IMR-90 (cell line): Measurements from ENCODE around the gene ADIRF. TPM values are rescaled to one million over a fixed set of nuclear protein-coding genes. Genes with fewer than 3 reads are reported as not detected.

Source experiments
- ATAC-seq: fragments of 200-7000 bp; cut with Tn5 transposase; 2 replicates; pipeline ENCODE4 v1.9.1; 2020; ENCODE audit warnings: low read depth, mild to moderate bottlenecking, moderate library complexity
- BruUV-seq: library from RNA; stranded (reverse); fragments of 400-500 nt; replicated peaks from 2 replicates; lab custom pipeline; 2021; lab: Mats Ljungman, UMichigan
- CTCF ChIA-PET: fragments of 300-600 bp; formaldehyde crosslinking; extraction: SDS; loops from one replicate; lab custom pipeline; 2021; ENCODE audit warnings: antibody characterized with exemption; lab: Yijun Ruan, JAX
- POLR2A ChIA-PET: fragments of 300-600 bp; sonication (Branson Sonifier 250); formaldehyde crosslinking; loops from one replicate; lab custom pipeline; 2022; ENCODE audit warnings: antibody characterized with exemption; ENCODE audit not compliant: unreplicated experiment; lab: Charles Lee
- DNase-seq: peaks from one replicate; pipeline ENCODE4 v3.0.0; 2013
- H2AFZ ChIP-seq: replicated peaks from 2 replicates; pipeline ENCODE3; 2013; ENCODE audit warnings: low read length, mild to moderate bottlenecking; ENCODE audit not compliant: poor library complexity
- H2AK5ac ChIP-seq: 2 replicates; pipeline ENCODE4 v1.6.1; 2013; ENCODE audit warnings: low read depth, low read length, inconsistent platforms
- H2AK9ac ChIP-seq: replicated peaks from 2 replicates; pipeline ENCODE3; 2013; ENCODE audit warnings: mild to moderate bottlenecking, low read depth, low read length, moderate library complexity; ENCODE audit not compliant: poor library complexity
- H2BK120ac ChIP-seq: 2 replicates; pipeline ENCODE4 v1.6.1; 2013; ENCODE audit warnings: low read depth, low read length, inconsistent platforms
- H2BK15ac ChIP-seq: 3 replicates; pipeline ENCODE4 v1.6.1; 2013; ENCODE audit warnings: low read depth, low read length, inconsistent platforms
- H2BK20ac ChIP-seq: 2 replicates; pipeline ENCODE4 v1.6.1; 2013; ENCODE audit warnings: low read depth, mild to moderate bottlenecking, inconsistent platforms, low read length, moderate library complexity
- H2BK5ac ChIP-seq: 2 replicates; pipeline ENCODE4 v1.6.1; 2013; ENCODE audit warnings: mild to moderate bottlenecking, low read depth, low read length, inconsistent platforms; ENCODE audit not compliant: poor library complexity, severe bottlenecking
- H3K14ac ChIP-seq: replicated peaks from 2 replicates; pipeline ENCODE4 v1.6.1; 2013; ENCODE audit warnings: low read depth, low read length, inconsistent platforms
- H3K18ac ChIP-seq: 2 replicates; pipeline ENCODE4 v1.6.1; 2013; ENCODE audit warnings: low read depth, low read length, control low read depth
- H3K23ac ChIP-seq: 2 replicates; pipeline ENCODE4 v1.6.1; 2013; ENCODE audit warnings: low read depth, low read length, inconsistent platforms
- H3K27ac ChIP-seq: 2 replicates; pipeline ENCODE4 v1.5.1; 2013; ENCODE audit warnings: mild to moderate bottlenecking, control low read depth, low read length; ENCODE audit not compliant: insufficient read depth
- H3K27me3 ChIP-seq: 2 replicates; pipeline ENCODE4 v1.6.1; 2013; ENCODE audit warnings: low read length; ENCODE audit not compliant: control insufficient read depth, insufficient read depth
- H3K36me3 ChIP-seq: 2 replicates; pipeline ENCODE4 v1.6.1; 2013; ENCODE audit warnings: low read length, mixed read lengths; ENCODE audit not compliant: control insufficient read depth, insufficient read depth
- H3K4ac ChIP-seq: 2 replicates; pipeline ENCODE4 v1.6.1; 2013; ENCODE audit warnings: low read depth, low read length, inconsistent platforms
- H3K4me1 ChIP-seq: 2 replicates; pipeline ENCODE4 v1.6.1; 2013; ENCODE audit warnings: low read length, mixed read lengths; ENCODE audit not compliant: control insufficient read depth, insufficient read depth
- H3K4me2 ChIP-seq: 2 replicates; pipeline ENCODE4 v1.6.1; 2013; ENCODE audit warnings: low read depth, mild to moderate bottlenecking, control low read depth, low read length, moderate library complexity
- H3K4me3 ChIP-seq: 2 replicates; pipeline ENCODE4 v1.5.1; 2013; ENCODE audit warnings: low read depth, mild to moderate bottlenecking, control low read depth, low read length, moderate library complexity; ENCODE audit not compliant: insufficient read depth
- H3K56ac ChIP-seq: 2 replicates; pipeline ENCODE4 v1.6.1; 2013; ENCODE audit warnings: low read length, inconsistent platforms; ENCODE audit not compliant: insufficient read depth; ENCODE audit errors: extremely low read depth
- H3K79me1 ChIP-seq, 2 experiments: 2 replicates each; pipeline ENCODE4 v1.6.1; 2013; ENCODE audit warnings: low read length in 2 of 2, inconsistent platforms in 1 of 2, low read depth in 1 of 2
- H3K9ac ChIP-seq: 2 replicates; pipeline ENCODE4 v1.6.1; 2013; ENCODE audit warnings: low read depth, low read length, control low read depth
- H3K9me1 ChIP-seq: 2 replicates; pipeline ENCODE4 v1.6.1; 2013; ENCODE audit warnings: low read length, inconsistent platforms; ENCODE audit not compliant: insufficient read depth
- H3K9me3 ChIP-seq: 2 replicates; pipeline ENCODE4 v1.6.1; 2013; ENCODE audit warnings: low read length; ENCODE audit not compliant: control insufficient read depth, insufficient read depth
- H4K20me1 ChIP-seq: 2 replicates; pipeline ENCODE4 v1.6.1; 2013; ENCODE audit warnings: low read length, inconsistent platforms; ENCODE audit not compliant: insufficient read depth
- H4K5ac ChIP-seq: 2 replicates; pipeline ENCODE4 v1.6.1; 2013; ENCODE audit warnings: mild to moderate bottlenecking, low read depth, low read length, control low read depth
- H4K8ac ChIP-seq, 2 experiments: 2 replicates each; pipeline ENCODE4 v1.6.1; 2013; ENCODE audit warnings: low read depth in 2 of 2, low read length in 2 of 2, control low read depth in 1 of 2, inconsistent platforms in 1 of 2
- H4K91ac ChIP-seq: 2 replicates; pipeline ENCODE4 v1.6.1; 2013; ENCODE audit warnings: low read depth, low read length, inconsistent platforms; ENCODE audit not compliant: insufficient read depth
- BHLHE40 ChIP-seq: fragments of 150-350 bp; IDR thresholded peaks from 2 replicates; pipeline ENCODE4 v1.6.1; 2016; ENCODE audit warnings: mild to moderate bottlenecking, low read depth, low read length
- CEBPB ChIP-seq: IDR thresholded peaks from 2 replicates; pipeline ENCODE4 v1.6.1; 2012; ENCODE audit warnings: low read depth, low read length, improper control_type of control experiment
- CHD1 ChIP-seq: IDR thresholded peaks from 2 replicates; pipeline ENCODE4 v1.6.1; 2012; ENCODE audit warnings: low read depth, low read length, improper control_type of control experiment
- FOS ChIP-seq: fragments of 150-350 bp; IDR thresholded peaks from 2 replicates; pipeline ENCODE4 v1.6.1; 2016; ENCODE audit warnings: low read depth, low read length
- MAFK ChIP-seq: IDR thresholded peaks from 2 replicates; pipeline ENCODE4 v1.6.1; 2012; ENCODE audit warnings: low read depth, low read length, improper control_type of control experiment
- MAZ ChIP-seq: IDR thresholded peaks from 2 replicates; pipeline ENCODE4 v1.6.1; 2012; ENCODE audit warnings: low read depth, mild to moderate bottlenecking, low read length, improper control_type of control experiment, moderate library complexity, borderline replicate concordance
- MXI1 ChIP-seq: IDR thresholded peaks from 2 replicates; pipeline ENCODE4 v1.6.1; 2012; ENCODE audit warnings: low read depth, mild to moderate bottlenecking, low read length, moderate library complexity, borderline replicate concordance
- NFE2L2 ChIP-seq: fragments of 150-350 bp; IDR thresholded peaks from 2 replicates; pipeline ENCODE4 v1.6.1; 2016; ENCODE audit warnings: low read depth, mild to moderate bottlenecking, low read length
- POLR2A ChIP-seq: IDR thresholded peaks from 2 replicates; pipeline ENCODE4 v1.6.1; 2012; ENCODE audit warnings: mild to moderate bottlenecking, low read depth, low read length
- RCOR1 ChIP-seq: IDR thresholded peaks from 2 replicates; pipeline ENCODE4 v1.6.1; 2012; ENCODE audit warnings: mild to moderate bottlenecking, low read length, improper control_type of control experiment; ENCODE audit not compliant: insufficient replicate concordance
- WGBS, 2 experiments: methylation state at CpG; one replicate each; pipeline versions ENCODE4 v1.1.5 to v1.1.7; 2013; ENCODE audit warnings: missing lambda C conversion rate in 2 of 2; ENCODE audit not compliant: insufficient read length in 1 of 2; ENCODE audit errors: extremely low coverage in 2 of 2; 5-methylcytosine and 5-hydroxymethylcytosine counted together
- dilution Hi-C: fragments of 300-500 bp; cut with HindIII; formaldehyde crosslinking; loops from one replicate; pipeline ENCODE4 v1.14.3; 2018; ENCODE audit warnings: low sequenced_read_pairs; ENCODE audit not compliant: unreplicated experiment
- in situ Hi-C: fragments of 300-500 bp; cut with MboI; formaldehyde crosslinking; loops from 3 replicates; pipeline ENCODE4 v1.14.3; 2019; ENCODE audit warnings: low sequenced_read_pairs, inconsistent platforms, mixed read lengths
- intact Hi-C: fragments of 100-400 bp; cut with micrococcal nuclease; formaldehyde crosslinking; loops from 2 replicates; pipeline ENCODE4 v1.10.0; 2022
- polyA plus RNA-seq, 3 experiments: library from polyadenylated mRNA; depleted of rRNA; stranded (reverse); fragments of >200 nt; gene quantifications; 2 replicates each; pipeline ENCODE4 v1.2.3, GENCODE V29; 2012; ENCODE audit warnings: low replicate concordance in 1 of 3
- total RNA-seq: library from RNA; depleted of rRNA; stranded (reverse); fragments of >200 nt; gene quantifications from 2 replicates; pipeline ENCODE4 v1.2.3, GENCODE V29; 2012
- TF ChIP-seq, protein P1 (sequence below): fragments of 150-350 bp; IDR thresholded peaks from 2 replicates; pipeline ENCODE4 v1.6.1; 2016; ENCODE audit warnings: low read depth, mild to moderate bottlenecking, low read length, moderate library complexity, borderline replicate concordance
- TF ChIP-seq, protein P2 (sequence below): fragments of 150-350 bp; IDR thresholded peaks from 2 replicates; pipeline ENCODE4 v1.6.1; 2017; ENCODE audit warnings: mild to moderate bottlenecking, antibody characterized with exemption, low read length, low read depth
- TF ChIP-seq, protein P3 (sequence below): conservative IDR thresholded peaks from 2 replicates; pipeline ENCODE4 v1.5.1; 2012; ENCODE audit warnings: mild to moderate bottlenecking, low read depth, low read length, improper control_type of control experiment

Gene ADIRF
- total and polyA plus RNA-seq, 2 of the 4 experiments (the other 2 are of a cell fraction): 2.3 to 7.2 TPM

DNA sequence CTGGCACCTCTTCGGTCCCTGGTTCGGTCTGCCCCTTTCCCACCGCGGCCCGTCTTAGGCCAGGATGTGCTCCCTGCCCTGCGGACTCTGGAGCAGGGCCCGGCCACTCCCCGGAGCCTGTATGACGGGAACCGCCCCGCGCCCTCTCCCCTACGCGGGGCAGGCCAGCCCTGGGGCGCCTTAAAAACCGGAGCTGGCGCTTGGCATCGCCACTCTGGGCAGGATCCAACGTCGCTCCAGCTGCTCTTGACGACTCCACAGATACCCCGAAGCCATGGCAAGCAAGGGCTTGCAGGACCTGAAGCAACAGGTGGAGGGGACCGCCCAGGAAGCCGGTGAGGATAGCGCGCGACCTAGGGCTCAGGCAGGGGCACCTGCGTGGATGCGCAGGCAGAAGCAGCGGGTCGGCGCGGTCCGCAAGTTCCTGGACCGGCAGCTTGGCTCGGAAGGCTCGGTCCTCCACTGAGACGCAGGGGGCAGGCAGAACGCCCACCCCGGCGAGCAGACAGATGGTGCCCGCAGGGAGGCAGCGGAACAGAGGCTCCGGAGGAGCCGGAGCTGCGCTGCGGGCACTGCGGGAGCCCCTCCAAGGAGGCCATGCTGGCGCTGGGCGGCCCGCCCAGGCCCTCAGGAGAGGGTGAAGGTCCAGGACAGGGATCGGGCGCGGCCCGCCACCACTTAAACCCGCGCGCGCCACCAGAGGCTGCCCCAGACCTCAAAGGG is at the start of gene ADIRF (continued):
- TF ChIP-seq FOS (no peak), CEBPB (no peak), RCOR1 (no peak), MAFK (no peak)

DNA sequence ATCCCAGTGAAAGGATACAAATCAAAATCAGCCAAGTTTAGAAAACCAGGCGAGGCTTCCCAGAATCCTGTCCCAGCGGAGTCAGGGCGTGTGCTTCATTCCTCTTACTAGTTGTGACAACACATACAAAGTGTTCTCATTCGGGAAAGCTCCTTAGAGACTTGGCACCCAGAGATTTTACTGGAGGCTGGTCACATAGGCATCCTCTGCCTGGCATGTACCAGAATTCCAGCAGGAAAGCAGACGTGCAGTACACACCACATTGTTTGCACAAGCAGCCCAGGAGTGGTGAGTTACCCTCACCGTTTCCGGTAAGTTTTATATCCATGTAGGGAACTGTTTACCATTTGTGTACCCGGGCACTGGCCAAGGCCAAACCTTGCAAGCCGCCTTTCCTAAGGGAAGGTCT is 45.7 kb upstream of the ADIRF start:
- Histone ChIP-seq H4K20me1 (no peaks in the 10 kb centered on the region), H3K18ac (no peak overlapping the region), H3K23ac (no peak overlapping the region), H3K14ac (no peak overlapping the region), H2AK9ac (no peak overlapping the region), H3K4me1 (peaks cover 5% of the 10 kb centered on the region), H3K4me2 (no peak overlapping the region), H4K91ac (no peak overlapping the region), H3K27me3 (no peaks in the 10 kb centered on the region), H3K36me3 (peaks cover 25% of the 10 kb centered on the region), H3K4ac (no peak overlapping the region), H3K9me3 (no peaks in the 10 kb centered on the region), H3K9ac (no peak overlapping the region), H2BK15ac (no peak overlapping the region), H2BK120ac (no peak overlapping the region), H3K79me1 (peaks cover 8 to 16% of the 10 kb centered on the region in 2 experiments; a peak in 3 of 4 replicates), H4K8ac (no peak overlapping the region), H3K9me1 (peaks cover 8% of the 10 kb centered on the region; the same call in 1 of the 2 replicates), H3K4me3 (no peak overlapping the region), H4K5ac (no peak overlapping the region), H2AFZ (no peak overlapping the region), H3K27ac (no peak overlapping the region), H3K56ac (no peak overlapping the region), H2BK5ac (no peak overlapping the region), H2AK5ac (no peak overlapping the region), H2BK20ac (no peak overlapping the region)
- no TSS peak for BruUV-seq
- ATAC-seq (no peak), DNase-seq (no peak)
- CTCF ChIA-PET: no interaction called here
- intact Hi-C loops: no loop called here
- dilution Hi-C loops: no loop called here
- POLR2A ChIA-PET: no interaction called here
- in situ Hi-C loops: no loop called here
- 99% methylated on average over 7 of the region's 9 CpGs; no CpG with 5 or more reads in 1 of the 2 experiments for WGBS, 2 experiments
- no peak for TF ChIP-seq CEBPB
- no peak for TF ChIP-seq NFE2L2
- TF ChIP-seq, protein P1, sequence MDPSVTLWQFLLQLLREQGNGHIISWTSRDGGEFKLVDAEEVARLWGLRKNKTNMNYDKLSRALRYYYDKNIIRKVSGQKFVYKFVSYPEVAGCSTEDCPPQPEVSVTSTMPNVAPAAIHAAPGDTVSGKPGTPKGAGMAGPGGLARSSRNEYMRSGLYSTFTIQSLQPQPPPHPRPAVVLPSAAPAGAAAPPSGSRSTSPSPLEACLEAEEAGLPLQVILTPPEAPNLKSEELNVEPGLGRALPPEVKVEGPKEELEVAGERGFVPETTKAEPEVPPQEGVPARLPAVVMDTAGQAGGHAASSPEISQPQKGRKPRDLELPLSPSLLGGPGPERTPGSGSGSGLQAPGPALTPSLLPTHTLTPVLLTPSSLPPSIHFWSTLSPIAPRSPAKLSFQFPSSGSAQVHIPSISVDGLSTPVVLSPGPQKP: no peak
- TF ChIP-seq POLR2A: no peak
- TF ChIP-seq, protein P2, sequence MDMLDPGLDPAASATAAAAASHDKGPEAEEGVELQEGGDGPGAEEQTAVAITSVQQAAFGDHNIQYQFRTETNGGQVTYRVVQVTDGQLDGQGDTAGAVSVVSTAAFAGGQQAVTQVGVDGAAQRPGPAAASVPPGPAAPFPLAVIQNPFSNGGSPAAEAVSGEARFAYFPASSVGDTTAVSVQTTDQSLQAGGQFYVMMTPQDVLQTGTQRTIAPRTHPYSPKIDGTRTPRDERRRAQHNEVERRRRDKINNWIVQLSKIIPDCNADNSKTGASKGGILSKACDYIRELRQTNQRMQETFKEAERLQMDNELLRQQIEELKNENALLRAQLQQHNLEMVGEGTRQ: no peak
- TF ChIP-seq CHD1: no peak
- TF ChIP-seq, protein P3, sequence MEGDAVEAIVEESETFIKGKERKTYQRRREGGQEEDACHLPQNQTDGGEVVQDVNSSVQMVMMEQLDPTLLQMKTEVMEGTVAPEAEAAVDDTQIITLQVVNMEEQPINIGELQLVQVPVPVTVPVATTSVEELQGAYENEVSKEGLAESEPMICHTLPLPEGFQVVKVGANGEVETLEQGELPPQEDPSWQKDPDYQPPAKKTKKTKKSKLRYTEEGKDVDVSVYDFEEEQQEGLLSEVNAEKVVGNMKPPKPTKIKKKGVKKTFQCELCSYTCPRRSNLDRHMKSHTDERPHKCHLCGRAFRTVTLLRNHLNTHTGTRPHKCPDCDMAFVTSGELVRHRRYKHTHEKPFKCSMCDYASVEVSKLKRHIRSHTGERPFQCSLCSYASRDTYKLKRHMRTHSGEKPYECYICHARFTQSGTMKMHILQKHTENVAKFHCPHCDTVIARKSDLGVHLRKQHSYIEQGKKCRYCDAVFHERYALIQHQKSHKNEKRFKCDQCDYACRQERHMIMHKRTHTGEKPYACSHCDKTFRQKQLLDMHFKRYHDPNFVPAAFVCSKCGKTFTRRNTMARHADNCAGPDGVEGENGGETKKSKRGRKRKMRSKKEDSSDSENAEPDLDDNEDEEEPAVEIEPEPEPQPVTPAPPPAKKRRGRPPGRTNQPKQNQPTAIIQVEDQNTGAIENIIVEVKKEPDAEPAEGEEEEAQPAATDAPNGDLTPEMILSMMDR: no peak
- no peak for TF ChIP-seq MAZ
- no peak for TF ChIP-seq BHLHE40
- no peak for TF ChIP-seq MAFK
- TF ChIP-seq MXI1: no peak
